GM12878 (cell line): ENCODE data around the gene ZMIZ1. TPM values are rescaled to one million over a fixed set of nuclear protein-coding genes. Genes with fewer than 3 reads are reported as not detected.

Experiments
- ATAC-seq: fragments of 200-7000 bp; cut with Tn5 transposase; 3 replicates; pipeline ENCODE4 v1.9.1; 2020; ENCODE audit warnings: mild to moderate bottlenecking, moderate library complexity
- BruUV-seq: library from RNA; stranded (reverse); fragments of 400-500 nt; replicated peaks from 2 replicates; lab custom pipeline; 2021; lab: Mats Ljungman, UMichigan
- CTCF ChIA-PET: fragments of 300-600 bp; sonication (Branson Sonifier 250); formaldehyde crosslinking; extraction: SDS; loops from one replicate; lab custom pipeline; 2021; ENCODE audit warnings: inconsistent platforms; lab: Yijun Ruan, JAX
- POLR2A ChIA-PET: fragments of 350-600 bp; formaldehyde crosslinking; extraction: SDS; loops from one replicate; lab custom pipeline; 2021; ENCODE audit warnings: inconsistent platforms; lab: Charles Lee
- RAD21 ChIA-PET: fragments of 300-600 bp; sonication (Branson Sonifier 250); formaldehyde crosslinking; loops from one replicate; lab custom pipeline; 2023; ENCODE audit warnings: antibody characterized with exemption; ENCODE audit not compliant: unreplicated experiment; lab: Charles Lee
- SMC1A ChIA-PET: fragments of 300-600 bp; sonication (Branson Sonifier 250); formaldehyde crosslinking; loops from one replicate; lab custom pipeline; 2023; ENCODE audit not compliant: unreplicated experiment, uncharacterized antibody; lab: Charles Lee
- DNase-seq: peaks from one replicate; pipeline ENCODE4 v3.0.0-alpha.2; 2011; ENCODE audit warnings: low read depth, low spot score
- FAIRE-seq: peaks from 3 replicates; lab custom pipeline; 2011; peaks lifted over from hg19 to GRCh38; lab: Jason Lieb, UNC
- H2AFZ ChIP-seq: 2 replicates; pipeline ENCODE4 v1.6.0; 2011; ENCODE audit warnings: low read depth, low read length, control low read depth; ENCODE audit not compliant: control insufficient read depth
- H3K27ac ChIP-seq: 2 replicates; pipeline ENCODE4 v1.5.1; 2011; ENCODE audit warnings: control low read depth; ENCODE audit not compliant: control insufficient read depth, insufficient read depth
- H3K27me3 ChIP-seq, 2 experiments: replicated peaks in 1 of 2; 2 replicates each; pipeline versions ENCODE4 v1.6.0 to v1.6.1; 2011; ENCODE audit warnings: low read length in 1 of 2; ENCODE audit not compliant: control insufficient read depth in 2 of 2, insufficient read depth in 2 of 2
- H3K36me3 ChIP-seq, 2 experiments: 2 replicates each; pipeline ENCODE4 v1.5.1; 2011; ENCODE audit warnings: low read length in 1 of 2; ENCODE audit not compliant: control insufficient read depth in 2 of 2, insufficient read depth in 2 of 2
- H3K4me1 ChIP-seq: 2 replicates; pipeline ENCODE4 v1.6.1; 2011; ENCODE audit warnings: mild to moderate bottlenecking, low read length, moderate library complexity, mixed read lengths; ENCODE audit not compliant: control insufficient read depth, insufficient read depth
- H3K4me2 ChIP-seq: 2 replicates; pipeline ENCODE4 v1.6.0; 2011; ENCODE audit warnings: control low read depth; ENCODE audit not compliant: control insufficient read depth, insufficient read depth
- H3K4me3 ChIP-seq: fragments of 200-600 bp; sonication (generic); 2 replicates; pipeline ENCODE4 v1.5.1; 2016
- H3K79me2 ChIP-seq: 2 replicates; pipeline ENCODE4 v1.6.0; 2011; ENCODE audit warnings: low read length; ENCODE audit not compliant: control insufficient read depth, insufficient read depth
- H3K9ac ChIP-seq: 2 replicates; pipeline ENCODE4 v1.8.0; 2011; ENCODE audit warnings: low read length, control low read depth, mixed read lengths; ENCODE audit not compliant: control insufficient read depth, insufficient read depth
- H3K9me3 ChIP-seq: replicated peaks from 3 replicates; pipeline ENCODE4 v1.5.1; 2011; ENCODE audit warnings: mild to moderate bottlenecking, low read length; ENCODE audit not compliant: control insufficient read depth, insufficient read depth
- H4K20me1 ChIP-seq: 2 replicates; pipeline ENCODE4 v1.6.0; 2011; ENCODE audit not compliant: control insufficient read depth, insufficient read depth
- ATF2 ChIP-seq: IDR thresholded peaks from 2 replicates; pipeline ENCODE4 v1.6.1; 2012; ENCODE audit warnings: low read length, inconsistent platforms
- ATF3 ChIP-seq: IDR thresholded peaks from 2 replicates; pipeline ENCODE4 v1.6.1; 2011; ENCODE audit warnings: low read depth, mild to moderate bottlenecking, low read length, moderate library complexity, borderline replicate concordance; ENCODE audit errors: extremely low read depth
- E2F8 ChIP-seq: fragments of 450-650 bp; IDR thresholded peaks from 2 replicates; pipeline ENCODE4 v1.6.1; 2018; ENCODE audit warnings: mild to moderate bottlenecking, low read depth, moderate library complexity; ENCODE audit not compliant: partially characterized antibody
- FOXM1 ChIP-seq: IDR thresholded peaks from 2 replicates; pipeline ENCODE4 v1.6.1; 2012; ENCODE audit warnings: low read depth, mild to moderate bottlenecking, inconsistent platforms, low read length, moderate library complexity
- HSF1 ChIP-seq: fragments of 150-350 bp; IDR thresholded peaks from 2 replicates; pipeline ENCODE4 v1.6.1; 2014; ENCODE audit warnings: mild to moderate bottlenecking, low read depth, low read length
- KAT2A ChIP-seq: conservative IDR thresholded peaks from 2 replicates; pipeline ENCODE4 v1.6.1; 2011; ENCODE audit warnings: low read depth, low read length; ENCODE audit not compliant: control insufficient read depth
- MAX ChIP-seq: IDR thresholded peaks from 2 replicates; pipeline ENCODE4 v1.6.1; 2012; ENCODE audit warnings: low read depth, low read length, improper control_type of control experiment
- MYC ChIP-seq: IDR thresholded peaks from 2 replicates; pipeline ENCODE4 v1.6.1; 2011; ENCODE audit warnings: mild to moderate bottlenecking, low read length, moderate library complexity, inconsistent platforms; ENCODE audit not compliant: insufficient read depth, insufficient replicate concordance, insufficient read length, severe bottlenecking
- NFXL1 ChIP-seq: fragments of 450-650 bp; IDR thresholded peaks from 2 replicates; pipeline ENCODE4 v1.6.1; 2017; ENCODE audit warnings: antibody characterized with exemption, mild to moderate bottlenecking, borderline replicate concordance
- PML ChIP-seq: IDR thresholded peaks from 2 replicates; pipeline ENCODE4 v1.6.1; 2012; ENCODE audit warnings: low read length, inconsistent platforms
- POLR2A ChIP-seq: IDR thresholded peaks from 2 replicates; pipeline ENCODE4 v1.6.1; 2011; ENCODE audit warnings: low read depth, mild to moderate bottlenecking, low read length
- POLR2AphosphoS5 ChIP-seq: IDR thresholded peaks from 2 replicates; pipeline ENCODE4 v1.6.1; 2011; ENCODE audit warnings: mild to moderate bottlenecking, low read length, inconsistent platforms
- POU2F2 ChIP-seq: IDR thresholded peaks from 3 replicates; pipeline ENCODE4 v1.6.1; 2011; ENCODE audit warnings: low read depth, mild to moderate bottlenecking, low read length, borderline replicate concordance
- RELA ChIP-seq: fragments of 450-650 bp; IDR thresholded peaks from 2 replicates; pipeline ENCODE4 v1.8.0; 2014; ENCODE audit warnings: borderline replicate concordance; ENCODE audit not compliant: partially characterized antibody
- SREBF2 ChIP-seq: IDR thresholded peaks from 2 replicates; pipeline ENCODE4 v1.6.1; 2012; ENCODE audit warnings: mild to moderate bottlenecking, low read length
- TBL1XR1 ChIP-seq: IDR thresholded peaks from 2 replicates; pipeline ENCODE4 v1.6.1; 2012; ENCODE audit warnings: low read depth, low read length, improper control_type of control experiment
- ZBED1 ChIP-seq: IDR thresholded peaks from 2 replicates; pipeline ENCODE4 v1.6.1; 2016; ENCODE audit warnings: borderline replicate concordance
- ZNF622 ChIP-seq: fragments of 450-650 bp; IDR thresholded peaks from 2 replicates; pipeline ENCODE4 v1.6.1; 2017; ENCODE audit warnings: mild to moderate bottlenecking, inconsistent platforms
- WGBS: methylation state at CpG from one replicate; pipeline ENCODE4 v1.1.6; 2016; ENCODE audit warnings: low lambda C conversion rate; ENCODE audit not compliant: insufficient replicate concordance, insufficient coverage; ENCODE audit errors: missing lambda C conversion rate; 5-methylcytosine and 5-hydroxymethylcytosine counted together
- in situ Hi-C: fragments of 300-500 bp; cut with MboI; formaldehyde crosslinking; loops from 9 replicates; pipeline ENCODE4 v1.14.3; 2018; ENCODE audit warnings: mixed read lengths
- intact Hi-C: fragments of 100-400 bp; cut with micrococcal nuclease; formaldehyde crosslinking; loops from one replicate; pipeline ENCODE4 v1.14.2; 2022; ENCODE audit not compliant: unreplicated experiment
- polyA plus RNA-seq, 11 experiments: library from polyadenylated mRNA; depleted of rRNA in 4 of 11; unstranded in 6 of 11; stranded (reverse) in 5 of 11; fragments of >200 nt; fragmentation: Nextera tagmentation in 4 of 11; fragmentation: Illumina TruSeq in 1 of 11; extraction: Ambion mirVana in 4 of 11; extraction: Trizol in 1 of 11; gene quantifications; 1 replicate in 1 of 11; 2 replicates in 10 of 11; pipeline versions ENCODE4 v1.2.1 to v1.2.3, GENCODE V29; 2011 to 2016; ENCODE audit warnings: inconsistent platforms in 2 of 11, missing spikeins in 2 of 11, low read depth in 1 of 11
- total RNA-seq, 4 experiments: library from RNA; depleted of rRNA in 3 of 4; stranded (reverse); fragments of >200 nt in 3 of 4; fragmentation: Illumina TruSeq in 1 of 4; extraction: Trizol in 1 of 4; gene quantifications; 2 replicates each; pipeline versions ENCODE4 v1.2.1 to v1.2.3, GENCODE V29; 2013 to 2021

The ZMIZ1 gene
- total and polyA plus RNA-seq, 10 of the 15 experiments (the other 5 are each of a cell fraction or from before 2014, with no cell fraction given), result 3.1 to 82.3 (median 14.9) TPM

GRCh38 chr10:79352035-79352877, 283.5 kb downstream of the ZMIZ1 start:
- BruUV-seq, result no TSS peak
- H4K20me1 ChIP-seq, result no peaks in the 10 kb centered on the region; the same call in 1 of the 2 replicates
- CTCF ChIA-PET, result no interaction called here

More at GRCh38 chr10:79352035-79352877, 283.5 kb downstream of the ZMIZ1 start:
- RAD21 ChIA-PET, result no interaction called here
- Histone ChIP-seq H3K9ac (no peak overlapping the region), H3K4me3 (peak overlapping the region; percentile 9; the same call in 1 of the 2 replicates), H2AFZ (no peak overlapping the region), H3K79me2 (peaks cover 47% of the 10 kb centered on the region), H3K4me2 (peak overlapping the region; percentile 17; the same call in 1 of the 2 replicates), H3K4me1 (peaks cover 19% of the 10 kb centered on the region), H3K27ac (no peak overlapping the region), H3K36me3 (peaks cover 42 to 46% of the 10 kb centered on the region in 2 experiments), H3K27me3 (no peaks in the 10 kb centered on the region), H3K9me3 (no peaks in the 10 kb centered on the region; the same call in 2 of the 3 replicates)
- ATAC-seq (no peak), DNase-seq (no peak), FAIRE-seq (no peak)
- TF ChIP-seq E2F8, result no peak
- TF ChIP-seq FOXM1, result no peak
- no peak for TF ChIP-seq ATF3
- TF ChIP-seq ATF2, result no peak
- no peak for TF ChIP-seq MAX
- no peak for TF ChIP-seq MYC
- TF ChIP-seq PML, result no peak
- TF ChIP-seq SREBF2, result no peak
- no peak for TF ChIP-seq TBL1XR1
- TF ChIP-seq ZBED1, result no peak
- no peak for TF ChIP-seq RELA
- TF ChIP-seq POU2F2, result no peak
- TF ChIP-seq ZNF622, result no peak
- no peak for TF ChIP-seq KAT2A
- 0 out of 2 replicates have a peak, but pooled peaks have one; percentile 8 for TF ChIP-seq POLR2A
- 0 out of 2 replicates have a peak, but pooled peaks have one; percentile 4 for TF ChIP-seq POLR2AphosphoS5
- TF ChIP-seq HSF1, result no peak
- no peak for TF ChIP-seq NFXL1
- 86% methylated on average over 10 of the region's 11 CpGs for WGBS
- in situ Hi-C loops, result no loop called here
- POLR2A ChIA-PET, result no interaction called here
- SMC1A ChIA-PET, result no interaction called here
- intact Hi-C loops, result no loop called here
